H1 (cell line): ENCODE data around the gene ZBTB26. TPM values are rescaled to one million over a fixed set of nuclear protein-coding genes. Genes with fewer than 3 reads are reported as not detected.

Experiments
- FOSL1 ChIP-seq: IDR thresholded peaks from 2 replicates; pipeline ENCODE4 v1.6.1; 2011; ENCODE audit warnings: mild to moderate bottlenecking, low read depth, low read length, moderate library complexity; ENCODE audit not compliant: insufficient read depth
- KDM1A ChIP-seq: fragments of 200-600, 300-600 bp; sonication (generic); IDR thresholded peaks from 2 replicates; pipeline ENCODE4 v1.7.1; 2016; ENCODE audit warnings: mild to moderate bottlenecking, low read length, borderline replicate concordance
- NANOG ChIP-seq: IDR thresholded peaks from 2 replicates; pipeline ENCODE4 v1.6.1; 2011; ENCODE audit warnings: low read length, low read depth, mild to moderate bottlenecking, inconsistent platforms; ENCODE audit not compliant: insufficient read depth, poor library complexity, severe bottlenecking
- RFX5 ChIP-seq: IDR thresholded peaks from 2 replicates; pipeline ENCODE4 v1.6.1; 2011; ENCODE audit warnings: low read depth, low read length, improper control_type of control experiment, borderline replicate concordance
- TAF1 ChIP-seq: IDR thresholded peaks from 2 replicates; pipeline ENCODE4 v1.6.1; 2011; ENCODE audit warnings: mild to moderate bottlenecking, low read depth, low read length
- TEAD4 ChIP-seq: IDR thresholded peaks from 2 replicates; pipeline ENCODE4 v1.6.1; 2012; ENCODE audit warnings: low read depth, low read length, inconsistent platforms, mixed read lengths
- ZNF274 ChIP-seq: IDR thresholded peaks from 2 replicates; pipeline ENCODE4 v1.7.0; 2012; ENCODE audit warnings: low read length, borderline replicate concordance; ENCODE audit errors: extremely low read depth
- polyA plus RNA-seq, 7 experiments: library from polyadenylated mRNA; depleted of rRNA in 3 of 7; stranded (reverse) in 5 of 7; unstranded in 2 of 7; fragments of >200 nt in 5 of 7; fragments of 200-250 nt in 2 of 7; gene quantifications; 1 replicate in 5 of 7; 2 replicates in 1 of 7; 4 replicates in 1 of 7; pipeline versions ENCODE4 v1.2.1 to v1.2.3, GENCODE V29; 2011 to 2013; ENCODE audit warnings: missing spikeins in 2 of 7, mixed read lengths in 2 of 7
- total RNA-seq: library from RNA; stranded (reverse); fragmentation: NEBNext Ultra II Directional; extraction: Animal tissue kit (Norgen Biotek cat#: 25700); gene quantifications from 2 replicates; pipeline ENCODE4 v1.2.1, GENCODE V29; 2021

The ZBTB26 gene
- total and polyA plus RNA-seq, 2 of the 8 experiments (the other 6 are each of a cell fraction or from before 2014, with no cell fraction given): 5.7 to 7.4 TPM

GRCh38 chr9:122936883-122937282 lies 5.6 kb upstream of the ZBTB26 start (continued):
- TF ChIP-seq TAF1: no peak
- no peak for TF ChIP-seq FOSL1
- TF ChIP-seq TEAD4: no peak
- TF ChIP-seq KDM1A: no peak
- no peak for TF ChIP-seq ZNF274
- TF ChIP-seq RFX5: no peak
- TF ChIP-seq NANOG: no peak
